GM12872 (cell line): ENCODE measurements around the gene TMPRSS13.

ENCODE experiments used
- TF ChIP-seq, protein P1 (sequence below): IDR thresholded peaks from 3 replicates; pipeline ENCODE4 v1.5.1; 2011; ENCODE audit warnings: low read depth, mild to moderate bottlenecking, low read length, moderate library complexity; ENCODE audit not compliant: insufficient read depth

Gene TMPRSS13

GRCh38 chr11:117946156-117946841, 17.1 kb upstream of the TMPRSS13 start:
- TF ChIP-seq, protein P1, sequence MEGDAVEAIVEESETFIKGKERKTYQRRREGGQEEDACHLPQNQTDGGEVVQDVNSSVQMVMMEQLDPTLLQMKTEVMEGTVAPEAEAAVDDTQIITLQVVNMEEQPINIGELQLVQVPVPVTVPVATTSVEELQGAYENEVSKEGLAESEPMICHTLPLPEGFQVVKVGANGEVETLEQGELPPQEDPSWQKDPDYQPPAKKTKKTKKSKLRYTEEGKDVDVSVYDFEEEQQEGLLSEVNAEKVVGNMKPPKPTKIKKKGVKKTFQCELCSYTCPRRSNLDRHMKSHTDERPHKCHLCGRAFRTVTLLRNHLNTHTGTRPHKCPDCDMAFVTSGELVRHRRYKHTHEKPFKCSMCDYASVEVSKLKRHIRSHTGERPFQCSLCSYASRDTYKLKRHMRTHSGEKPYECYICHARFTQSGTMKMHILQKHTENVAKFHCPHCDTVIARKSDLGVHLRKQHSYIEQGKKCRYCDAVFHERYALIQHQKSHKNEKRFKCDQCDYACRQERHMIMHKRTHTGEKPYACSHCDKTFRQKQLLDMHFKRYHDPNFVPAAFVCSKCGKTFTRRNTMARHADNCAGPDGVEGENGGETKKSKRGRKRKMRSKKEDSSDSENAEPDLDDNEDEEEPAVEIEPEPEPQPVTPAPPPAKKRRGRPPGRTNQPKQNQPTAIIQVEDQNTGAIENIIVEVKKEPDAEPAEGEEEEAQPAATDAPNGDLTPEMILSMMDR: no peak

DNA sequence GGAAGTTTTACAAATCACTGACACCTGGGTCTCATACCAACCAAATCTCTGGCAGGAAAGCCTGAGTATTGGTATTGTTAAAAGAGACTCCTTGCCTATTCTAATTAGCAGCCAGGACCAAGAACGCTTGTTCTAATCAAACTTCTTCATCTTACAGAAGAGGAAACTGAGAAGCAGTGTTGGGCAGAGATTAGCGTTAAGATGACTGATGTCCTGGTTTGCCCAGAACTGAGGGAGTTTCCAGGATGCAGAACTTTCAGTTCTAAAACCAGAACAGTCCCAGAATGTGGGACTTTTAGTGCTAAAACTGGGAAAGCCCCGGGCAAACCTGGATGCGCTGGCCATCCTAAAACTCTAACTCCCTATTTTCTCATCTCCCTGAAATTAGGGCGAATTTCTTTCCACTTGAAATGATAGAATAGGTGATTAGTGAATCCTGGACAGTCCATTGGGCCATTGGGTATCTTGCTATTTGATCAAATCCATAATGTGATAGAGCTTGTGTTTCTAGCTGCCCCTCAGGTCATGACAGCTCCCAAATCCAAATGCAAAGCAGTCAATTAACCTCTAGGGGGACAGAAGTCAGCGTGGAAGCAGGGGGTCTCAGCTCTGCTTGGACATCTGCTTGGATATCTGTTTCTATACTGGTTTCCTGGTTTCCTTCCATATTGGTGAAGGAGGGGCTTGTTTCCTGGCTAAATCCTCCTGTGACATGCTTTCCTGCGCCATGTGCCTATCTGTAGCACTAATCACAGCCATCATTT, 16.0 kb upstream of the TMPRSS13 start:
- TF ChIP-seq, protein P1: peak; percentile 49

DNA sequence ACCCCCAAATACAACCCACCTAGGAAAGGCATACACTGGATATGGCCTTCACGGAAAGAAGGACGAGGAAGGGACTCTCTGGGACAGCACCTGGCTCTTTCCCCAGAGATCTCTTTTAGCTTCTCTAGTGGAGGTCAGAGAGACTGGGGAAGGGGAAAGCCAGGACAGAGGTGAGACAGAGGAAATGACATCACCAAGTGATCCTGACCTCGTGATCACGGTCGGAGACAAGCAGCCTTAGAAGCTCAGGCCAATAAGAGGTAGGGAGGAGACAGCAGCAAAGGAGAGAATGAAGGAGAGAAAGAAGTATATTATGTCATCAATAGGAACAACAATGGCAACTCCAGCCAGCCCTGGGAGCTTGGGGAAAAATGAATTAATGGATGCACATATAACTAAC, 15.4 kb upstream of the TMPRSS13 start:
- TF ChIP-seq, protein P1: no peak

DNA sequence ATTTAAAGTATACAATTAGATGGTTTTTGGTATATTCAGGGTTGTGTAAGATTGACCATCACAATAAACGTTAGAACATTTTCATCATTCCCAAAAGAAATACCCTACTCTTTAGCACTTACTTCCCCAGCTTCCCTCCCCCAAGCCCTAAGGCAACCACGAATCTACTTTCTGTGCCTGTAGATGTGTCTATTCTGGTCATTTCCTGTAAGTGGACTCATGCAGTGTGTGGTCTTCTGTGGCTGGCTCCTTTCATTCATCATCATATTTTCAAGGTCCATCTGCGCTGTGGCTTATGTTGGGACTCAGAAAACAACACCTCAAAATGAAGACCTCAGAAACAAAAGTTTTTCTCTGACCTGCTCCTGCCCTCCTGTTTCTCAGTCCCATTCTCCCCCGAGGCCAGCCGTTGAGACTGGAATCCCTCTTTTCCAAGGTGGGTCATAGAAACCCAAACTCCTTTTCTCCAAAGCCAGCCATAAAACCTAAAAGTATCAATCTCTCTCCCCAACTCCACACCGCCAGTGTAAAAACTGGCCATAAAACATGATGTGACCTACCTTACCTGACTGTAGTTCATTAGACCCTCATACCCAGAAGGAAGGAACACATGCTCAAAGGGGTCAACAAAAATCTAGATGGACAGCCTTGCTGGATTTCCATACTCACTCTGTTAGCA, 12.9 kb upstream of the TMPRSS13 start:
- TF ChIP-seq, protein P1: no peak

GRCh38 chr11:117941163-117941707, 12.0 kb upstream of the TMPRSS13 start:
- TF ChIP-seq, protein P1: no peak

DNA sequence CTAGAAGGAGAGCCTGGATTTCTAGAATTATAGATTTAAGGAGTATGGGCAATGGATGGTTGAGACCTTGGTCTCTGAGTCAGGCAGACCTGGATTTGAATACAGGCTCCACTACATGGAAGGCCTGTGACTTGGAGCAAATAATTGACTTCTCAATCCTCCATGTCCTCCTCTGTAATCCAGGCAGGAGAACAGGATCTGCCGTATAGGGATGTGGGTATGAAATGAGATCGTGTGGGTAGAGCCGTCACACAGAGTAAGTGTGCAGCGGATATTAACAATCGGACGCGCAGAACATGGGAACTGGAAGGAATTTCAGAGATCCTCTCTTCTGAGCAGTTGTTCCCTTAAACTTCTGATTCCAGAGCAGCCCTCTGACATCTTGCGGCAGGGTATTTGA, 11.5 kb upstream of the TMPRSS13 start:
- TF ChIP-seq, protein P1: no peak

DNA sequence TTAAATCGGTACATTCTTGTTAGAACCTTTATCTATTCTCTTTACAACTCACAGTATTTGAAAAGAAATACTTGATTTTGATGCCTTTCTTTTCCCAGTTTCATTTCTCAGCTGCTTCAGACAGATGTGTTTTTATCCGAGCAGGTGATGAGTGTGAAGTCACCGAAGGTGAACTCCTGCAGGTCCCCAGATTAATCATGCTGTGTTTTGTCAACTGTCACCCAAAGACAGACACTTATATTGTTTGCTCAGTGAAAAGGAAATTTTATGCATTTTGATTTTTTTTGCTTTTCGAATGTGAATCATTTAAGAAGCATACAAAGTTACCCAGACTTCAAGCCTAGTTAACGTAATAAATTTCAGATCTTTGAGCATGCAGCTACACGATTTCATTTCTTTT, 7.8 kb upstream of the TMPRSS13 start:
- TF ChIP-seq, protein P1: no peak
